Measurements from ENCODE around the gene PLA2G1B.

PLA2G1B gene

DNA sequence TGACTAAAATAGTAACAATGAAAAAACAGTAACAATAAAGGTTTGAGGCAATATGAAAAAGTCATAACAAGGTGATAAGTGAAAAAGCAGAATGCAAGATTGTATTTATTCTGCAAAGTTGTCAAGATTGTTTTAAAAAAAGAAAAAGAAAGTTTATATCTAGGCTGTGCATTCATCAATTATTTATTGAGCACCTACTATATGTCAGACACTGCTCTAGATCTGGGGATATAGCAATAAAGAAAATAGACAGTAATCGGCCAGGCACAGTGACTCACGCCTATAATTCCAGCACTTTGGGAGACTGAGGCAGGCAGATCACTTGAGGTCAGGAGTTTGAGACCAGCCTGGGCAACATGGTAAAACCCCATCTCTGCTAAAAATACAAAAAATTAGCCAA, 3.8 kb downstream of the PLA2G1B start:
- DNase-seq: no peak

DNA sequence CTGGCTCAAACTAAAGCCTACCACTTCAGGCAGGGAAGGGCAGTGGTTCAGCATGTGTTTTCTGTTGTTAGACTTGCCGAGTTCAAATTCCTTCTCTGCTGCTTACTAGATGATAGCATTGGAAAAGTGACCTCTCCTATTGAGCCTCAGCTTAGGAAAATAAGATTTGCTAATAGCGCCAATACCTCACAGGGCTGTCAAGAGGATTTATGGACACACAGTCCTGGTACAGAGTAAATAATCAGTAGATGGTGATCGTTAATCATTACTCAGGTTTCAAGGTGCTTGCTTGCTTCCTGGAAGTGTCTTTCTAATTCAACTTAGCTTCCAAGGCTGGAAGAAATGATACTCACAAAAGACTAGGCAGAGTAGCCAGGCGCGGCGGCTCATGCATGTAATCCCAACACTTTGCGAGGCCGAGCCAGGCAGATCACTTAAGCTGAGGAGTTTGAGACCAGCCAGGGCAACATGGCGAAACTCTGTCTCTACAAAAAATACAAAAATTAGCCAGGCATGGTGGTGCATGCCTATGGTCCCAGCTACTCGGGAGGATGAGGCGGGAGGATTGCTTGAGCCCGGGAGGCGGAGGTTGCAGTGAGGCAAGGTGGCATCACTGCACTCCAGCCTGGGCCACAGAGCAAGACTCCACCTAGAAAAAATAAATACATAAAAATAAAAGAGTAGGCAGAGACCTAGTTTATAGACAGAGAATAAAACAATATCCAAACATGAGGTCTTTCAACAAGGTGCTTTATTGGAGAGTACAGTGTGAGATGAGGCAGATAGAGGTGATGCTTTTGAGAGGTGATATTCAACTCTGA, 6.0 kb downstream of the PLA2G1B start:
- DNase-seq: no peak

DNA sequence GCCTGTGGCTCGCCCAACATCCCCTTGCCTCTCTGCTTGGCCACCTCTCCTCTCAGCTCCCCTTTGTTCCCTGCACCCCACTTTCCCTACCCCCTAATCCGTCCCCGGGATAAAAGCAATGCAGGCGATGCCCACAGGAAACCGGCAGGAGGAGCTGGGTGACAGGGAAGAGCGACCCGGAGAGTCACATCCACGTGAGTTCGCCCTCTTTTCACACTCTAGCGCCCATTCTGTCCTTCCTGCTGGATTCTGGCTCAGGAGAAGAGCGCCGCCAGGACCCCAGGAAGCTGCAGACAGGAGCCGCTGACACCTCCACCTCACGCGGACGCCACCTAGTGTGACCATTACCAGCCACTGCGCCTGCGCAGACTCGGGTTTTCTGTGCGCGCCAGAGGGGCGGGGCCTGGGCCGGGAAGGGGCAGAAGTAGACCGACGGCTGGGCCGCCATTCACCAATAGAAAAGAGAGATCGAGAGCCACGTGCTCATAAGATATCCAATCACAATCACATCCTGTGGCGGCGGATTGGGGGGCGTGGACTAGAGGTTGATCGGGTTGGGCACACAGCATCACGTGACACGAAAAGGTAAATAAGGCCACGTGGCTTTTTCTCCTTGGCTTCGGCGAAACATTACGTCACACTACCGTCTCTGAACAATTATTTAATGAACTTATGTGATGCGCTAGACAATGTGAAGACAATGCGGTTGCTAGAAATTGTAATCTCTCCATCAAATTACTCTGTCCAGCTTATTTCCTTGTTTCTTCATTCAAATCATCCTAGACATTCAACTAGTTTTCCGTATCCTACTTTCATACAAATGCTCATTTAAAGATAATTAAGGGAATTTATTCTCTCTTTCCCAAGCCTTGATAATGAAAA, 10.1 kb downstream of the PLA2G1B start:
- peak; percentile 97 for DNase-seq

DNA sequence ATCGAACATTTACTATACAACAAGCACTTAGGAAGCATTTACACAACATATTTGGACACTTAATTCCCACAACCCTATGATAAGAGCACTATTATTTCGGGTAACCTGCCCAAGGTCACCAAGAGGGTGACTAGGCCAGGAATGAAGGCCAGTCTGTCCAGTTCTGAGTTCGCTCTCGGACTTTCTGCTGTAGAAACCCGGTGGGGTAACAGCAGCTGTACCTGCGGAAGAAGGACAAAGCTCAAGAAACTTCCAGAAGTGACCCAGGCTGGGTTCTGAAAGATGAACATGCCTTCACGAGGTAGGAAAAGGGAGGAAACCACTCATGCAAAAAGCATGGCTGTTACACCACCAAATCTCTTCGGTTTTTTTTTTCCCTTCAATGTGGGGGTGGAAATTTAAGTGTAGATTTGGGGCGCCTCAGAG, 10.8 kb downstream of the PLA2G1B start:
- DNase-seq: no peak

DNA sequence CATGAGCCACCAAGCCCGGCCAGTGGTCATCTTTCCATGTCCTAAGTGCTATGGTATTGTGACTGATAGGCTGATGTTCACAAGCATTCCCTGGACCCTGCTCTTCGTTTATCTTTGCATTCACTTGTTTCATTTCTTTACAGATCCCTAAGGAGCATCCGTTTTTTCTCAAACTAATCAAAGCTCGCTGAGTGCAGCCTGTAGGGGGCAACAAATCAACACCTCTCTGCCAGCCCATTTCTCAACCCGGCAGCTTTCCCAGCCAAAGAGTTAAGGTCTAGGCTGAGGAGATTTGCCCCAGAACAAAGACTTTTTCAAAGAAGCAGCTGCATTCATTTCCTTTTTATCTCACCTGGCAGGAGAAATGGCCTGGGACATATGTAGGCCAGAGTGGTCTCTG, 13.4 kb downstream of the PLA2G1B start:
- DNase-seq: no peak

DNA sequence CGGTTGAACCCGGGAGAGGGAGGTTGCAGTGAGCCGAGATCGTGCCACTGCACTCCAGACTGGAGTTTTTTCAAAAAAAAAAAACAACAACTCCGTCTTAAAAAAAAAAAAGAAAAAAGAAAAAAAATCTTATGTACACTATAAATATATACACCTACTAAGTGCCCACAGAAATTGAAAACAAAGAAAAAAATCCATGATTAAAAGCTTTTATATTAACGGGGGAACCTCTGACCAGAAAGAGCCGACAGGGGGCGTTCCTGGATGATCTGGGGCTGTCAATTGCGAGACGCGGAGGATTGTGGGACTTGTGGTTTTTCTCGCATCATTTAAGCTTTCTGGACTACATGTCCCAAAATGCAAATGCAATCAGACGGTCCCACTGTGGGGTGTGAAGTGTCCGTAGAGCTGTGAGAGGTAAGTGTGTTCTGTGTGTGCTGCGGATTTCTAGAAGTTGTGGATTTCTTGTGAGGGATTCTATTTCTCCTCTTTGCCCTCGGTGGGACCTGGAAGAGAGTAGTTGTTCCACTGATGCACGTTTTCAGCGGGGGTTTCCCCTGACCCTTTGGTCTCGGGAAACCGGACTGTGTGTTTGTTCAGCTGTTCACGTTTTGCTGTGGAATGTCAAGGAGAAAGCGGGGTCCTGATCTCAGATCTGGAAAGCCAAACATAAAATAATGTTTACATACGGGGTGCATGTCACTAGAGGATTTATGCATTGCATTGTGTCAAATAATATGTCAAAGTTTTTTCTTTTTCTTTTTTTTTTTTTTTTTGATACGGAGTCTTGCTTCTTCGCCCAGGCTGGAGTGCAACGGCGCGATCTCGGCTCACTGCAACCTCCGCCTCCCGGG, 25.4 kb downstream of the PLA2G1B start, which contains the start of gene SIRT4:
Gene SIRT4 (plus strand): TSS at position 360 of the 854 bp plus-strand sequence. CDS start 1,241 bp downstream, outside the sequence.
- DNase-seq: peak; percentile 97

DNA sequence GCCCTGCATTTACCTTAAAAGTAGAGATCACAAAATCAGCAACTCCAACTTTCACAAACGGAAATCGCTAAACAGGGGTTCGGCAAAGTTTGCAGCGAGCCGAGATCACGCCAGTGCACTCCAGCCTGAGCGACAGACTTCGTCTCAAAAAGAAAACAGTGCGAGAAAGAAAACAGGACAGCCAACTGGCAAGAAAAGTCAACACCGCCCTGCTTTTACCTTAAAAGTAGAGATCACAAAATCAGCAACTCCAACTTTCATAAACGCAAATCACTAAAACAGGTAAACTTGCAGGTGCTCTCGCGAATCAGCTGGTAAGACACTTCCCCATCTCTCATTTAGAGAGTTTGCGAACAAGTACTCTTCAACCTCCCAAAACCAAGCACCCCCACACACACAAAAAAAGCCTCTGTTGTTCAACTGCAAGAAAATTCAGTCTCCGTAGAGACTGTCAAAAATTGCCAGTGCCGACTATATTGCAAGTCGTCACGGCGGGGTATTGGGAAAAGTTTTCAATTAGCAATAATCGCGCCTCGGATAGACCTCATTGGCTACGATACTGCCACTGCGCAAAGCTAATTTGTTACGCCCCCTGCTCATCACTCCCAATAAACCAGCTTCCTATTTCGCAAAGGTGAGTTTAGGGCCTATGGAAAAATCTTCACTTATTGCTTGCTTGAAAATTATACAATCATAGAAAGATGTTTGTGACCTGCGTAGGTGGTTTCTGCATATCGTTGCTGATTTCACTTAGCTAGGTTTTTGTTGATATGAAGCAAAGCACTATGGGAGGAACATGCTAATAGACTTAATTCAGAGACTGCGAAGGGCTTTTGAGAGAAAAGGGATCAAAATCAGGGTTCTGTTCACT, 34.7 kb downstream of the PLA2G1B start, which contains the start of gene RNU4-1:
Gene RNU4-1 (minus strand): TSS at position 577 of the 871 bp plus-strand sequence.
- DNase-seq: peak; percentile 88

DNA sequence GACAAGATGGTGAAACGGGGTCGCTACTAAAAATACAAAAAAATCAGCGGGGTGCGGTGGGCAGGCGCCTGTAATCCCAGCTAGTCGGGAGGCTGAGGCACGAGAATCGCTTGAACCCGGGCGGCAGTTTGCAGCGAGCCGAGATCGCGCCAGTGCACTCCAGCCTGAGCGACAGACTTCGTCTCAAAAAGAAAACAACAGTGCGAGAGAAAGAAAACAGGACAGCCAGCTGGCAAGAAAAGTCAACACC, 35.2 kb downstream of the PLA2G1B start:
- DNase-seq: no peak

DNA sequence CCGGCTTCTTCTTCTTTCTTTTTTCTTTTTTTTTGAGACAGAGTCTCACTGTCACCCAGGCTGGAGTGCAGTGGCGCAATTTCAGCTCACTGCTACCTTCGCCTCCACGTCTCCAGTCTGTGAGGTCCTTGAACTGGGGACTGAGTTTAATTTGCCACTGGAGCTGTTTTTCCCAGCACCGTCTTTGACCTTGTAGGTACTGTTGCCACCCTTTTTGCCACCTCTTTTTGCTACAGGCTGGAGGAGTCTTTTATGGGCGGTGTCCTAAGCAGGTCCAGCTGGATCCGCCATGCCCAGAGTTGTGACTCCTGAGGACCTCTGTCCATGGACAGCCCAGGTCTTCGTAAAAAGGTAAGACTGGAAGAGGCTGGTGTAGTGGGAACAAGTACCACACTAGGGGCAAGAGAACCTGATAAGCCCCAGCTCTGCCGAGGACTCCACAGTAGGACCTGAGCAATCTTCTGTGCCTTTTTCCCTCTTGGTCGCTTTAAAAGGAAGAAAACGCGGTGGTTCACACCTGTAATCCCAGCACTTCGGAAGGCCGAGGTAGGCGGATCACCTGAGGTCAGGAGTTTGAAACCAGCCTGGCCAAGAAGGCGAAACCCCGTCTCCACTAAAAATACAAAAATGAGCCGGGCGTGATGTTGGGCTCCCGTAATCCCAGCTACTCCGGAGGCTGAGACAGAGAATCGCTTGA, 36.8 kb downstream of the PLA2G1B start:
- no peak for DNase-seq

DNA sequence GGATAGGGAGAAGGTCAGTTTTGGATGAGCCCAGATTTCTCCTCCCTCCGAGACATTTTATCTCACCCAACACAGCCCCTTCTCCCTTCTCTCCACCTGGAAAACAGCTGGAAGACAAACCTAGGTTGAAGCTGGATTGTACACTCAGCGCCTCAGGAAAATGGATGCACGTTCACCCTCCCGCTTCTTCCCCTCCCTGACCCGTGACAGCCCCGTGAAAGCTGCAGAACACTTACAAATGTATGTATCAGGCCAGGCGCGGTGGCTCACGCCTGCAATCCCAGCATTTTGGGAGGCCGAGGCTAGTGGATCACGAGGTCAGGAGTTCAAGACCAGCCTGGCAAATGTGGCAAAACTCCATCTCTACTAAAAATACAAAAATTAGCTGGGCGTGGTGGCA, 40.1 kb downstream of the PLA2G1B start:
- no peak for DNase-seq

DNA sequence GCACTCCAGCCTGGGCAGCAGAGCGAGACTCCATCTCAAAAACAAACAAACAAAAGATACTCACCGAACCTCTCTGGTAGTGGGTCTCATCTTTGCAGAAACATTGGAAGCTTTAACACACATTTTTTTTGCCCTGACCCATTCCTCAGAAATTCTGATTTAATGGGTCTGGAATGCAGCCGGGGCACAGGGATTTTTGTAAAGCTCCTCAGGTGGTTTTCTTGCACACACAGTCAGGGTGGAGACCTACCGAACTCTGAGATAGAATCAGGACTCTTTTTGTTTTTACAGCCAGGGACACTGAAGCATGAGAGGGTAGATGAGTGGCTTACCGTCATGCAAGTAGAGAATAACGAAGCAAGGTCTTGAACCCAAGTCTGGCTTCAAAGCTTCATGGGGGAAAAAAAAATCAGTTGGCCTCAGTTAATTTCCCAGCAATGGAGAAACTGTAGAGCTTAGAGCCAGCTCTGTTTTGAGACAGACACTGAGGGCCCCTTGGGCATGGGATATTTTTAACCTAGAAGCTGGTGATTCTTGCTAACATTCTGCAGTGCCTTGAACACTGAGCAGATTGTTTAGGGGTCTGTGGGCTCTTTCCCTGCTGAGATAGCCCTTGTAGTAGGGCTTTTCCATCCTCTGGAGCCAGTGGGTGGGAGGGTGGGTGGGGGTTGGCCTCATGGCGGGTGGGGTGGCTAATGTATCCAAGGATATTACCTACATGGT, 40.6 kb downstream of the PLA2G1B start:
- DNase-seq: no peak

DNA sequence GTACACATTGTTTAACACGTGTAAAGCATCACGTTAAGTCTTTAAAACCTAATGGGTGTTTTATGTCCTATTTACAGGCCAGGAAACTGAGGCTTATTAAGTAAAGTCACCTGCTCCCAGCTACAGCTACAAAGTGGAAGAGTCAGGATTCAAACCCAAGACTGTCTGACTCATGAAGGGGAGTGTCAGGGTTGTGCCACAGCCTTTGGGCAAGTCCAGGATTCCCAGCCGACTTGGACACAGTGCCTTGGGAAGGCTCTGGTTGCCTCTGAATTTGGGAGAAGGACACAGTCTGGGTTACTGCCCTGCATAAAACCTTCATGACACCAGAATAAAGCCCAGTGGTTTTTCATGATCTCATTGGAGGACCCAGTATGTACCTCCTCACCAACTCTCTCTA, 43.2 kb downstream of the PLA2G1B start:
- DNase-seq: no peak

DNA sequence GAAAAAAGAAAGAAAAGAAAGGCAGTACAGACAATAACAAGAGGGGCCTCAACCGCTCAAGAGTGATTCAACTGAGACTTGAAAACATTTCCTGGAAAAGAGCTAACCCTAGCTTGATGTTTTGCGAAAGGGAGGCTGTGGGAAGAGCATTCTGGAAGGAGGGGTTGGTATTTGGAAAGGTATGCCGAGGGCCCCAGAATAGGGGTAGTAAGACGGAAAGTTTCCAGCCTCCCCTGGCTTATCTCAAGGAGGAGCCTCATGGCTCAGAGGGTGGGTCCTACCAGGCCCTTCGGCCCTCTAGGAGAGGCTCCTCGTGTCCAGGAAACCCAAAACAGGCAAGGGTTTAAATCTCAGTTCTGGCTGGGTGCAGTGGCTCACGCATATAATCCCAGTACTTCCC, 44.3 kb downstream of the PLA2G1B start:
- no peak for DNase-seq

DNA sequence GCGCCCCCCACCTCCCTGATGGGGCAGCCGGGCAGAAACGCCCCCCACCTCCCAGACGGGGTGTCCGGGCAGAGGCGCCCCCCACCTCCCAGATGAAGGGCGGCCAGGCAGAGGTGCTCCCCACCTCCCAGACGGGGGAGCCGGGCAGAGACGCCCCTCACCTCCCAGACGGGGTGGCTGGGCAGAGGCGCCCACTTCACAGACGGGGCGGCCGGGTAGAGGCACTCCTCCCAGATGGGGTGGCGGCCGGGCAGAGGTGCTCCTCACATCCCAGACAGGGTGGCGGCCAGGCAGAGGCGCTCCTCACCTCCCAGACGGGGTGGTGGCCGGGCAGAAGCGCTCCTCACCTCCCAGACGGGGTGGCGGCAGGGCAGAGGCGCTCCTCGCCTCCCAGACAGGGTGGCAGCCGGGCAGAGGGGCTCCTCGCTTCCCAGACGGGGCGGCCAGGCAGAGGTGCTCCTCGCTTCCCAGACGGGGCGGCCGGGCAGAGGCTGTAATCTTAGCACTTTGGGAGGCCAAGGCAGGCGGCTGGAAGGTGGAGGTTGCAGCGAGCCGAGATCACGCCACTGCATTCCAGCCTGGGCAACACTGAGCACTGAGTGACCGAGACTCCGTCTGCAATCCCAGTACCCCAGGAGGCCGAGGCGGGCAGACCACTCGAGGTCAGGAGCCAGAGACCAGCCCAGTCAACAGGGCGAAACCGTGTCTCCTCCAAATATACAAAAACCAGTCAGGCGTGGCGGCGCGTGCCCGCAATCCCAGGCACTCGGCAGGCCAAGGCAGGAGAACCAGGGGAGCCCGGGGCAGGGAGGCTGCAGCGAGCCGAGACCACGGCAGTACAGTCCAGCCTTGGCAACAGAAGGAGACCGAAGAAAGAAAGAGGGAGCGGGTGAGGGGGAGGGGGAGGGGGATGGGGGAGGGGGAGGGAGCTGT, 49.2 kb downstream of the PLA2G1B start:
- no peak for DNase-seq

DNA sequence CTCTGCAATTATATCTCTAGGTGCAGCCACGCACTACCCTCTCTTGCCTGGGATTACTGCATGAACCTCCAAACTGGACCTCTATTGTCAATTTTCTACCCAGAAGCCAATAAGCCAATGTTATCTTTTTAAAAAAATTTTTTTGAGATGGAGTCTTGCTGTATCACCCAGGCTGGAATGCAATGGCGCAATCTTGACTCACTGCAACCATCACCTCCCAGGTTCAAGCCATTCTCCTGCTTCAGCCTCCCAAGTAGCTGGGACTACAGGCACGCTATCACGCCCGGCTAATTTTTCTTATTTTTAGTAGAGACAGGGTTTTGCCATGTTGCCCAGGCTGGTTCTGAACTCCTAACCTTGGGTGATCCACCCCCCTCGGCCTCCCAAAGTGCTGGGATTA, 50.8 kb downstream of the PLA2G1B start:
- no peak for DNase-seq

Measured in KG1 (cell line).